ENCODE results near the gene TIRAP.

- TF ChIP-seq CTCF (IDR thresholded peaks at IDR 0.05) (no peak), POLR2A (IDR thresholded peaks at IDR 0.05) (no peak)
Measured at GRCh38 chr11:126336671-126337101, 53.8 kb downstream of the TIRAP start.

All from right lobe of liver (tissue), 4 donors.